OCI-LY1 (cell line): ENCODE measurements around the gene SGPP2.
"Not testable (repeated sequence)": the region's sequence is repeated elsewhere in the genome, so short reads cannot be mapped to it uniquely, and the experiment has no call there.

Experiments used
- H2AFZ ChIP-seq: fragments of 200-600 bp; sonication (generic), shearing (Covaris generic); 2 replicates; pipeline ENCODE4 v1.6.0; 2014; ENCODE audit warnings: antibody characterized with exemption, mild to moderate bottlenecking, low read length
- H3F3A ChIP-seq: fragments of 200-600 bp; sonication (generic), shearing (Covaris generic); 2 replicates; pipeline ENCODE4 v1.6.0; 2014; ENCODE audit warnings: mild to moderate bottlenecking, antibody characterized with exemption, low read length, moderate library complexity; ENCODE audit not compliant: insufficient read depth
- H3K27ac ChIP-seq: fragments of 200-600 bp; sonication (generic); 2 replicates; pipeline ENCODE4 v1.5.1; 2014; ENCODE audit warnings: low read length, mixed run types, mild to moderate bottlenecking, low read depth; ENCODE audit not compliant: poor library complexity, severe bottlenecking
- H3K27me3 ChIP-seq: fragments of 200-600 bp; sonication (generic); 2 replicates; pipeline ENCODE4 v1.6.0; 2014; ENCODE audit warnings: antibody characterized with exemption, mild to moderate bottlenecking, low read length, moderate library complexity; ENCODE audit not compliant: insufficient read depth
- H3K36me3 ChIP-seq: fragments of 200-600 bp; sonication (generic); 2 replicates; pipeline ENCODE4 v1.6.1; 2014; ENCODE audit warnings: mild to moderate bottlenecking, antibody characterized with exemption, low read length, moderate library complexity, mixed read lengths; ENCODE audit not compliant: insufficient read depth
- H3K4me1 ChIP-seq: fragments of 200-600 bp; sonication (generic); 2 replicates; pipeline ENCODE4 v1.5.1; 2014; ENCODE audit warnings: mild to moderate bottlenecking, low read length, moderate library complexity; ENCODE audit not compliant: insufficient read depth, severe bottlenecking
- H3K4me2 ChIP-seq: fragments of 200-600 bp; sonication (generic), shearing (Covaris generic); 2 replicates; pipeline ENCODE4 v1.6.1; 2014; ENCODE audit warnings: low read length
- H3K4me3 ChIP-seq: fragments of 200-600 bp; sonication (generic); 2 replicates; pipeline ENCODE4 v1.5.1; 2014; ENCODE audit warnings: low read length, low read depth, mild to moderate bottlenecking, mixed read lengths; ENCODE audit not compliant: poor library complexity, severe bottlenecking
- H3K79me2 ChIP-seq: fragments of 200-600 bp; shearing (Covaris generic); 2 replicates; pipeline ENCODE4 v1.6.1; 2016; ENCODE audit warnings: mixed run types, low read length, mixed read lengths; ENCODE audit not compliant: insufficient read depth
- H3K9ac ChIP-seq: fragments of 200-600 bp; sonication (generic), shearing (Covaris generic); 2 replicates; pipeline ENCODE4 v1.6.1; 2014; ENCODE audit warnings: mild to moderate bottlenecking, low read length, mixed read lengths
- H3K9me2 ChIP-seq: fragments of 200-600 bp; sonication (generic), shearing (Covaris generic); 2 replicates; pipeline ENCODE4 v1.6.1; 2014; ENCODE audit warnings: low read depth, mild to moderate bottlenecking, low read length, mixed read lengths
- H3K9me3 ChIP-seq: fragments of 200-600 bp; shearing (Covaris generic); 2 replicates; pipeline ENCODE4 v1.6.1; 2014; ENCODE audit warnings: low read length, mixed read lengths
- H4K20me1 ChIP-seq: fragments of 200-600 bp; sonication (generic), shearing (Covaris generic); 2 replicates; pipeline ENCODE4 v1.6.0; 2016; ENCODE audit warnings: mild to moderate bottlenecking, low read length; ENCODE audit not compliant: insufficient read depth
- CTCF ChIP-seq: fragments of 200-600 bp; sonication (generic), shearing (Covaris generic); IDR thresholded peaks from 2 replicates; pipeline ENCODE4 v1.5.1; 2017; ENCODE audit warnings: mild to moderate bottlenecking, antibody characterized with exemption, low read length, moderate library complexity, mixed read lengths
- EZH2 ChIP-seq: fragments of 200-600 bp; sonication (generic), shearing (Covaris generic); IDR thresholded peaks from 2 replicates; pipeline ENCODE4 v1.8.0; 2017; ENCODE audit warnings: borderline replicate concordance, mixed run types, mild to moderate bottlenecking, antibody characterized with exemption, low read length, moderate library complexity, mixed read lengths

SGPP2 gene

GRCh38 chr2:222576171-222577081 is 152.1 kb downstream of the SGPP2 start:
- Histone ChIP-seq H3K9me3 (no peaks in the 10 kb centered on the region), H4K20me1 (no peaks in the 10 kb centered on the region), H3F3A (no peaks in the 10 kb centered on the region), H3K4me1 (no peaks in the 10 kb centered on the region), H3K36me3 (peaks cover 50% of the 10 kb centered on the region), H3K9ac (no peak overlapping the region), H3K4me3 (no peak overlapping the region), H2AFZ (no peak overlapping the region), H3K4me2 (no peak overlapping the region), H3K9me2 (no peaks in the 10 kb centered on the region), H3K27ac (no peak overlapping the region), H3K27me3 (no peaks in the 10 kb centered on the region), H3K79me2 (no peaks in the 10 kb centered on the region)
- no peak for TF ChIP-seq EZH2
- TF ChIP-seq CTCF = no peak

- H3K36me3 ChIP-seq = peaks cover 49% of the 10 kb centered on the region
Observed at GRCh38 chr2:222577341-222577740, 153.0 kb downstream of the SGPP2 start.

GRCh38 chr2:222582928-222583327 is 158.6 kb downstream of the SGPP2 start:
- no peak overlapping the region for H3K4me3 ChIP-seq
- no peak overlapping the region for H2AFZ ChIP-seq
- H3K9me3 ChIP-seq = no peaks in the 10 kb centered on the region
- no peak overlapping the region for H3K27ac ChIP-seq
- no peaks in the 10 kb centered on the region for H3K79me2 ChIP-seq
- TF ChIP-seq CTCF = no peak
- no peak for TF ChIP-seq EZH2
- no peaks in the 10 kb centered on the region for H3K4me1 ChIP-seq
- H3F3A ChIP-seq = no peaks in the 10 kb centered on the region
- H4K20me1 ChIP-seq = no peaks in the 10 kb centered on the region
- H3K27me3 ChIP-seq = no peaks in the 10 kb centered on the region
- no peak overlapping the region for H3K9ac ChIP-seq
- H3K36me3 ChIP-seq = peaks cover 20% of the 10 kb centered on the region
- H3K9me2 ChIP-seq = no peaks in the 10 kb centered on the region
- H3K4me2 ChIP-seq = no peak overlapping the region

More at GRCh38 chr2:222577341-222577740, 153.0 kb downstream of the SGPP2 start:
- Histone ChIP-seq H3K9me2 (no peaks in the 10 kb centered on the region), H3K9ac (no peak overlapping the region), H3K27me3 (no peaks in the 10 kb centered on the region), H3K4me1 (no peaks in the 10 kb centered on the region), H3K4me3 (no peak overlapping the region), H4K20me1 (no peaks in the 10 kb centered on the region), H3F3A (no peaks in the 10 kb centered on the region), H3K4me2 (no peak overlapping the region), H2AFZ (no peak overlapping the region), H3K79me2 (no peaks in the 10 kb centered on the region), H3K27ac (no peak overlapping the region), H3K9me3 (no peaks in the 10 kb centered on the region)
- no peak for TF ChIP-seq EZH2
- no peak for TF ChIP-seq CTCF

GRCh38 chr2:222584589-222584988 is 160.2 kb downstream of the SGPP2 start:
- not testable (repeated sequence) for H3K4me2 ChIP-seq, H3F3A ChIP-seq, H3K4me3 ChIP-seq, H3K9ac ChIP-seq, H2AFZ ChIP-seq, H3K27ac ChIP-seq, H3K9me3 ChIP-seq, H3K27me3 ChIP-seq, H3K79me2 ChIP-seq, H3K4me1 ChIP-seq, H4K20me1 ChIP-seq, H3K9me2 ChIP-seq
- H3K36me3 ChIP-seq = peaks cover 16% of the 10 kb centered on the region
